22Rv1 (cell line): ENCODE data around the gene PHKB.

Experiments
- H3K27ac ChIP-seq: fragments of 450-650 bp; 2 replicates; pipeline ENCODE4 v1.5.1; 2017
- CTCF ChIP-seq: fragments of 450-650 bp; IDR thresholded peaks from 2 replicates; pipeline ENCODE4 v1.5.1; 2017; ENCODE audit warnings: mild to moderate bottlenecking
- ZFX ChIP-seq: fragments of 450-650 bp; IDR thresholded peaks from 2 replicates; pipeline ENCODE4 v1.6.1; 2017; ENCODE audit warnings: antibody characterized with exemption, borderline replicate concordance

The PHKB gene

GRCh38 chr16:47657032-47657431, 195.9 kb downstream of the PHKB start:
- no peak for TF ChIP-seq ZFX
- TF ChIP-seq CTCF, result no peak
- H3K27ac ChIP-seq, result no peak overlapping the region

- TF ChIP-seq ZFX, result no peak
- TF ChIP-seq CTCF, result no peak
- H3K27ac ChIP-seq, result no peak overlapping the region
Measured at GRCh38 chr16:47657977-47658376, 196.8 kb downstream of the PHKB start.

GRCh38 chr16:47660540-47660939, 199.4 kb downstream of the PHKB start:
- no peak for TF ChIP-seq CTCF
- no peak for TF ChIP-seq ZFX
- H3K27ac ChIP-seq, result no peak overlapping the region

GRCh38 chr16:47664653-47665325, 203.7 kb downstream of the PHKB start:
- TF ChIP-seq CTCF (no peak), ZFX (no peak)
- H3K27ac ChIP-seq, result peak overlapping the region; percentile 75

- no peak overlapping the region for H3K27ac ChIP-seq
- TF ChIP-seq CTCF, result no peak
- no peak for TF ChIP-seq ZFX
Measured at GRCh38 chr16:47666434-47666833, 205.3 kb downstream of the PHKB start.

- H3K27ac ChIP-seq, result no peak overlapping the region
- no peak for TF ChIP-seq CTCF
- no peak for TF ChIP-seq ZFX
Measured at GRCh38 chr16:47667956-47668355, 206.8 kb downstream of the PHKB start.

- H3K27ac ChIP-seq, result no peak overlapping the region
- TF ChIP-seq CTCF (no peak), ZFX (no peak)
Measured at GRCh38 chr16:47672475-47672874, 211.3 kb downstream of the PHKB start.
